Measurements from ENCODE around the gene MINDY1.
A peak's percentile ranks its signal among the peaks of the same experiment; 100 is the strongest.

Gene MINDY1

DNA sequence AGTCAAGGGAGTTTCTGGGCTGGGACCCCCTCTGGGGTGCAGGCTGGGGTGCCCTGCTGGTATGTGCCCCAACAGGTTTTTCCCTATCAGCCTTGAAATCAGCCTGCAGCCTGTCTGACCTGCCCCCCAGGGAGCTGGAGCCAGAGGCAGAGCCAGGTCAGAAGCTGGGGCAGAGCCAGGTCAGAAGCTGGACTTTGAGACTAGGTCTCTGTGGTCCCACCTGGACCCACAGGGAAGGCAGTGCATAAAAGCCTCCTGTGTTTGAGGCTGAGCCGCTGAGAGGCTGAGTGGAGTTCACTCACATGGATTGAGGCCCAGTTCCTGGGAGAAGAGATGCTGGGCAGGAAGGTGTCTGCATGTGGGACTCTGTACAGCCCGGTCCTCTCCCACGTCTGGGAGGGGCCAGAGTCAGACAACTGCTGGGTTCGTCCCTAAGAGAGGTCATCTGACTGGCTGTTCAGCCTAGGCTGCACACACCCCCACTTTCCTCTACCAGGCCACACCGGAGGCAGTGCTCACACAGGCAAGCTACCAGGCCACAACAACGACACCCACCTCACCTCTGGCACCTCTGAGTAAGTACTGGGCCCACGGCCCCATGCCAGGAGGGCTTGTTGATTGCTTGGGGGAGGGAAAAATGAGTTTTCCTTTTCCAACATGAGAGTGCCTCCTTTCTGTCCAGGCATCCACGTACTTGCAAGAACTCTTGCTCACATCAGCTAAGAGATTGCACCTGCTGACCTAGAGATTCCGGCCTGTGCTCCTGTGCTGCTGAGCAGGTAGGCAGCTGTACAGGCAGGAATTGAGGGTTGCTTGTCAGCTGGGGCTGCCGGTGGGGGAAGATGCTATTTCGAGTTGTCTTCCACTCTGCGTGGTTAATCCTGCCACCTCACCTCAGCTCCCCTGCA, 24.6 kb downstream of the MINDY1 start, which contains the start of gene ANXA9:
Gene ANXA9 (plus strand): TSS at position 488 of the 908 bp plus-strand sequence. CDS start 814 bp downstream, outside the sequence.
- no peak for DNase-seq

DNA sequence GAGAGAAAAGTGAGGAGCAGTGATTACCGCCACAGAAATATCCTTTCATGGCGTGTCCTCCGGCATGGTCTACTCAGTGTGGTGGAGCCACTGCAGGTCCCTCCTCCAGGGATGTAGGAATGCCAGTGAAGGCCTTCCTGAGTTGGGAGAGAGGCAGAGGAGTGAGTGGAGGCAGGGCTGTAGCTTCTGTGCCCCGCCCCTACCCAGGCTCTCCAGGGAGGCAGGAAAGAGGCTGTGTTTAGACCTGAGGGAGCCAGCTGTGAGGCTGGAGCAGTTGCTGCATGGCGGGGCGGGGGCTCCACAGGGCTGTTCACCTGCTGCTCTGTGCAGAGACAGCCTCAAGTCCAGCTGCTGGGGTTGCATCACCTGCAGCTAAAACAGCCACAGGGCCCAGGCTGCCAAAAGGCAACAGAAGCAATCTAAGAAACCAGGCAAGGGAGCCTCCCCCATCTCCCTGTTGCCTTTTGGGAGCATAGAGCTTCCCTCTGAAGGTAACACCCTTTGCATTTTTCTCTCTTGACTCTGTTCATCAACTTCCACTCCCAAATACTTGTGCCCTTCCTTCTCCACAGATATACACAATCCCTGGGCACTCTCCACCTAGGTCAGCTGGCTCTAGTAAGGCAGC, 25.4 kb downstream of the MINDY1 start:
- no peak for DNase-seq

DNA sequence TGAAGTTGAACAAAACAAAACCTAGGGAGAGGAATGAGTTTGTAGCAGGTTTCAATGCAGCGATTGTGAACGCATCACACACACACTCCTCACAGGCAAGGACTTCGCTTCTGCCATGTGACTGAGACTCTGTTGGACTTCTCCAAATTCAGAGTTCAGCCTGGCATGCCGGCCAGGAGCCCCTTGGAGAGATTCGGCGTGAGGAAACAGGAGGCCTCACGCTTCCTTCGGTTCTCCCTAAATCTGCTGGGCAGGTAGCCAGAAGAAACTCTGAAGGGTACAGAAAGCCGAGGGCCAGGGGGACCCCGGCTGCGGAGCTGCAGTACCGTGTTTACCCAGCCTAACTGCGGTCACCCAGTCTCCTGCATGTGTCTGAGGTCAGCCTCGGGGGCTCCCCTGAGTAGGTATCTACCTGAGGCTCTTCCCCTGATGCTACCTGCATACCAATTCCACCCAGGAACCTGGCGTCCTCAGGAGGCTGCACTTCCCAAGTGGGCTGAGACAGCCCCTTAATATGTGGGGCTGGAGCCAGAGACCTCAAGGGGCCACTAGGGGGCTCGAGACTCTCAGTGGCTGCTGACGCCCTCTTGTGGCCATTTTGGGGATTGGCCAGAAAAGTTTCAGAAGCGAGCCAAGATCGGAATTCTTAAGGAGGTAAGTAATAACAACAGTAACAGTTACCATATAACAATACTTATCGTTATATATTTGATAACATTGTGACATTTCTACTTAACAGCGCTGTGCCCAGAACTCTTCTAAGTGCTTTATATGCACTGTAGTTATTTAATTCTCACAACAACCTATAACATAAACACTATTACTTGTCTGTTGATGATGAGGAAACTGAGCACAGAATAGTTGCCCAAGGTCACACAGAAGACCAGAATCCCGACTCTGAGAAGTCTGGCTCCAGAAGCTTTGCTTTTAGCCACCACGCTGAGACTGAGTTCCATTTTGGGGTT, 27.3 kb downstream of the MINDY1 start:
- peak; percentile 85 to 90 for DNase-seq

DNA sequence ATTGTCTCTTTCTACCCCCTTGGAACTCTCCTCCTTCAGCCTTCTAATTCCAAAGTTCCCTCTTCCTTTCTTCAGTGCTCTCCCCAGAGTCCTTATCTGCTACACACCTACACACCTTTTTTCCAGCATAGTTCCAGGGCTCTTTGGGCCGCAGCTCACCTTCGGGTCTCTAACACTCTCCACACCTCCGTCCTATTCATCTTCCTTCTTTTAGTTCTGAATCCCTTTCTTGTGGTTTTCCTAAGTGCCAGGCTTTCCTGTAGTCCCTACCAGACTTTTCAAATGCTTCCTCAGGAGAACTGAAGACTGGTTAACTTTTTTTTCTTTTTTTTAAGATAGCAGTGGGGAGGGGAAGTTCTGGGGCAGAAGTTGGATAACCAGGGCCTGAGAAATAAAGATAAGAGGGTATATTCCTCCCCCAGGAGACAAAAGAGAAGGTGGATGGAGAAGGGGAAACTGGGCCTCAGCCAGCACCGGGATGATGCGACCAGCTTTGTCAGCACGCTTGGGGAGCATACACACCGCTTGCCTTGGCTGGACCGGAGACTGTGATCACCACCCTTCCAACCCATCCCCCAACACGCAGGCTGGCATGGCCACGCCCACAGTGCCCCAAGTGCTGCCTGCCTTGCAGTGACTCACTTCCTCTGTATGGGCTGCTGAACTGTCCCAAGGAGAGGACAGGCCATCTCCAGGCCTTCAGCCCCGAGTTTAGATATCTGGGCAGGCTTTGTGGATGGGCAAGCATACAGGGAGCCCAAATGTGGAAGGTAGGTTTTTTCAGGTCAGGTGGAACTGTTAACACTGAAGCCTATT, 29.6 kb downstream of the MINDY1 start:
- peak; percentile 54 to 61 for DNase-seq

DNA sequence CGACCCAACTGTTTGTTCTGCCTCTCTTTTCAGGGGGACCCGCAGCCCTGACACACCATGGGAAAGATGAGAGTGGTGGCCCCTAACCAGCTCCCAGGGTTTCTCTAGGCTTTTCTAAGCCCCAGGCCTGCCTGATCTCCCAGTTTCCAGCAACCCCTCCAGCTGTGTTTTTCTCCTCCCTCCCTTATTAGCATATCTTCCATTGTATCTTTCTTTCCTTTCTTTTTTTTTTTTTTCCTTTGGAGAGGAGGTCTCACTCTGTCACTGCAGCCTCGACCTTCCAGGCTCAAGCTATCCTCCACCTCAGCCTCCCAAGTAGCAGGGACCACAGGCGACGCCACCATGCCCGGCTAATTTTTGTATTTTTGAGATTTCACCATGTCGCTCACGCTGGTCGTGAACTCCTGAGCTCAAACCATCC, 30.3 kb downstream of the MINDY1 start:
- no peak for DNase-seq

DNA sequence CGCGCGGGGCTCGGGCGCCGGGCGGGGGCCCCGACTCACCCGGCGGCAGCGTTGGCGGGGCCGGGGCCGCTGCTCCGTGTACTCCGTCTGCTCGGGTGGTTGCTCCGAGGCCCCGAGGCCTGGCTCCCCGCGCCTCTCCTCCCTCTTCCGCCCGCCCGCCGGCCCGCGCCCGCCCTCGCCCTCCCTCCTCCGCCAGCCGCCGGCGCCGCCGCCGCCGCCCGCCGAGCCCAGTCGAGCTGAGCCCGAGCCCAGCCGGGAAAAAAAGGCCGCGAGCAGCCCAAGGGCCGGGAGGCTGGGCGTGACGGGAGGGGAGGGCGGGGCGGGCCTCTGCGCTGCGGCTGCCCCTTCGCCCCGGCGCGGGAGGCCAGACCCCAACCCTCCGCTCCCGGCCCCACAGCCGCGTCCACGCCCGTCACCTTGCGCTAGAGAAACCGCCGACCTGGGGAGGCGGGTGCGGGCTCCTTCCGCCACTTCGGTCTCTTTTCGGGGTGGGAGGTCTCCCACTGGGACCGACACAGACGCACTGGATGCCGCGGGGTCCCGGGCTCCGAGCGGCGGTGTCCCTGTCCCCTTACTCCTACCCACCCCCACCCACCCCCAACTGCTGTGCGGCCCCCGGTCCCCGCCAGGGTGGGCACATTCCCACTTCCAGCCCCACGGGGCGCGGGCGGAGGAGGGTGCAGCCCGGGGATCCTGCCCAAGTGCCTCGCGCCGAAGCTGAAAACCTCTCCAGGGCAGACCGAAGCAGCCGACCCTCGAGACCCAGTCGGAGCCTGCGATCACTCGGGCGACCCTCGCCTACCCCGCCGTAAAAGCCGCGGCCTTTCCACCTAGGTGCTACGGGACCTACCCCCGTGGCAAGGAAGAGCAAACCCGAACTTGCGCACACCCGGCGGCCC, 31.9 kb downstream of the MINDY1 start, which contains the start of gene CERS2:
Gene CERS2 (minus strand): TSS at position 256 of the 899 bp plus-strand sequence. CDS start 5,745 bp downstream, outside the sequence.
- peak; percentile 66 to 68 for DNase-seq

DNA sequence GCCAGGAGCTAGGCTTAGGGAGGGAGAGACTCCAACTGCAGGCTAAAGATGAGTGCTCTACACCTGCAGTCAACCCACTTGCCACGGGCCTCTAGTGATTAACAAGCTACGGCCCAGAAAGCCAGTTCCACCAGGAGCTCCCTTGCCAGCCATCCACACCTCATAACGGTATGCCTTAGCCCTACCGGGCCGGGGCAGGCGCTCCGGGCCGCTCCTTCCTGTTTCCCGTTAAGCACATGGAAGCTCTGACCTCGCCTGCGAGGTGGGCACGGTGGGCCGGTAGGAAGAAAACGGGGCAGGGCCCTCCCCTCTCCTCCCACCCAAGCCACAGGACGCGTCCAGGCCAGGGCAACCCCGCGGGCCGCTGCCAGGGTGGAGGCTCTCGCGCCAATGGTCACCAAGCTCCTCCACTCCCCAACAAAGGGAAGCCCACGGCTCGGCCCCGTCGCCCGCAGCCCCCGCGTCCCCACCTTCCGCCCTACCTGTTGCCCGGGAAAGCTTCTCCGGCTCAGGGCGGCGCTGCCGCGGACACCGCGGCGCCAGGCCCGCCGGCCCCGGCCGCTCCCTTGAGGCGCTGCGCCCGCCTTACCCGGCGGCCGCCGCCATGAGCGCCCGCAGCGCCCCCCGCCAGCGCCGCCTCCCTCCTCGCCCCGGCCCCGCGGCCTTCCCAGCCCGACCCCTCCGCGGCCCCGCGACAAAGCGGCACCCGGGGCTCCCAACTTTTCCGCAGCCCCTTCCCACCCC, 32.7 kb downstream of the MINDY1 start:
- DNase-seq = peak; percentile 32 to 33

DNA sequence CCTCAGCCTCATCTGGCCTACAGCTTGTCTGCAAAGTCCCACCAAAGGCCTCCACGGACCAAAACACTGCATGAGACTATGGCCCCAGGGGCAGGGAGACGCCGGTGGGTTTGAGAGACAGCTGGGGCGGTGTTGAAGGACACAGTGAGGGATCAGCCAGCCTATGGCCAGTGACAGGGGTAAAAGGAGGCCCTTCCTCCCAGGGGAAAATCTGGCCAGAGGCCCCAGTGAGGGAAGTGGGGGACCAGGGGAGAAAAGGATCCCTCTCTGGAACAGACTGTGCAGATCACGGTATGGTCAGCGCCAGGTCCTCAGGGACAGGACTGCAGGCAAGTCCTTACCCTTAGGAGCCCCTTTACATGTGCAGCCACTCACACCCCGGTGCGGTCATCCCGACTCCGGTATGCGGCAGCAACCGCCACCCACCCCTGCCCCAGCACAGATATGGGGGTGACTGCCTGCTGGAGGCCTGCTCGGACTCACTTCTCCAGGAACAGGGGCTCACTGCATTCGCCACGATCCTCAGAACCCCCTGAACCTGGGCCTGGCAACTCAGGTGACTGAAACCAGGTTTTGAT, 33.4 kb downstream of the MINDY1 start:
- DNase-seq = no peak

DNA sequence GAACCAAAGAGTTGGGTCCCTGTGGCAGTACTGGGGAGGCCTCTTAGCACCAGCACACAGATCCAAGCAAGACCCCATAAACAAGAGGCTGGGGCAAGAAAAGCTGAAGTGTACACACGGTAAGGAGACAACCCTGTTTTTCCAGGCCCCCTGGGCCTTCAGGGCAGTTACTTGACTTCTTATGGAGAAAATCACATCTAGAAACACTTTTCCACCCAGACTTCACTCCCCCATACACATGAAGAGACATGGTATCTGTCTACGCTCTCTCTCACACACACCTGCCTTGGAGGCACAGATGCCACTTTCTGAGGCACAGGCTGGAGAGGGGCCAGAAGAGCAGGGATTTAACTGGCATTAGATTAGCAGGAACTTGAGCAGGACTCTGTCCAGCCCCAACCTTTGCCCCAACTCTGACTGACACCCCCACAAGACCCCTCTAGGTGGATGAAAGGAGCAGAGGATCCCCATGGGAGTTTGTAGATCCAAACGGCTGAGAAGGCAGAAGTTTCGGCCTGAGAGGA, 34.2 kb downstream of the MINDY1 start:
- no peak for DNase-seq

DNA sequence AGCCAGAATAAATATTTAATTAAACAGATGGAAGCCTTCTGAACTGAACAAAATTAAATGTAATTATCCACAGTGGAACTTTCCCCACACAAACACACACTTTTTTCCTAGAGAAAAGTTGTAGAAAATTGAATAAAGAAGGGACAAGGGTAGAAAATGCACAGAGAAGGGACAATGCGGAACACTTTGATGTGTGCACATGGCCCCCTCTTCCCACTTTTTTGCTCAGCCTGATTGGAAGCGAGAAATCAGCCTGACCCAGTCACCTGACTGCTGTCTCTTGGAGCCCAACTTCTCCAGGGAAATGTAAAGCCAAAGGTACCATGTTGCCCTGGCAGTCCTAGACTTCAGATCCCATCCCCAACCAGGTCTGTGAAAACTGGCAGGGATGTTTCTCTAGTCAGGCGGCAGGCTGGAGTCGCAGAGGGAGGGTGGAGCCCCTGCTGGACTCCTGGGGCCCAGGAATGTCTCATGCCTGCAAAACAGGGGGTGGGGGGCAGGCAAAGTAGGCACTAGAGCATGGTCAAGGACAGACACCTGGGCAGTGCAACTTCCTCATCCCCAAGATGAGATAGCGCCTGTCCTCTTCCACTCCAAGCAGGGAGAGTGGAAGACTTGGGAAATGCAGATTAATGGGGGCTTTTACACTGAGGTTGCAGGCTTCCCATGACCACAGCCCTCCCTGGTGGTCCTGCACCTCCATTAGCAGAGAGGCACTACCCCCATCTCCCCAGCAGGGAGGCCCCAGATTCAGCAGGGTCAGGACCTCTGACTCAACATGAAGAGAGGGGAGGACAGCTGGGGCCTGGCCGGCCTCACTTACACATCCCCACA, 34.9 kb downstream of the MINDY1 start:
- no peak for DNase-seq

DNA sequence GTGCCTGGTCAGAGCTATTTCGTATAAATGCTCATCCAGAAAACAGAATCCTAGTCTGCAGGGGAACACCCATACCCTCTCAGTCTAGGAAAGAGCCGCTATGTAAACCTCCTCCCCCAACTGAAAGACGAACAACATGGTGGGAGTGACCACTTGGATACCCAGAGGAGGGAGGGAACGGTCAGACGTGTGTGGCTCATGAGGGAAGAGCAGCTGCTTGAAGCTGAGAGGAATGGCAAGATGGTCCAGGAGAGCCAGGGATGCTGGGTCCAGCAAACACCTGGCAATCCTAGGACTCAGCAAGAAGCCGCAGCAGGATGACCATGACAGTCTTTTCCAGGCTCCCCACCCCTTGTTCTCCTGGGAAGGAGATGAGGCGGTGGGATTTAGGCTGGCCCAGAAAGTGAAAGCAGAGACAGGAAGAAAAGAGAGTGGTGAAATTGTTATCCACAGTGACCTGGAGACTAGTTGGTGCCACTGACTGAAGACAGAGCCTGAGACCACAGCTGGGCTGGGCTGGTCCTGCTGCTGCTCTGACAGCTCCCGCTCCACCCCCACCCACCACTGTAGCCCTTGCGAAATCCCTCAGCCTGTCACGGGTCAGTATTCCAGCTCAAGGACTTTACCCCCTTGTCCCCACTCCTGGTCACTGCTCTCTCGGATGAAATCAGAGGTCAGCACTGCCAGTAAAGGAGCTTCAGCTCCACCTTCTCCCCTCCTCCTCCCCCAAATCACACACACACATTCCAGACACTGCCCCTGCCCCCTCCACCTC, 35.7 kb downstream of the MINDY1 start:
- no peak for DNase-seq

DNA sequence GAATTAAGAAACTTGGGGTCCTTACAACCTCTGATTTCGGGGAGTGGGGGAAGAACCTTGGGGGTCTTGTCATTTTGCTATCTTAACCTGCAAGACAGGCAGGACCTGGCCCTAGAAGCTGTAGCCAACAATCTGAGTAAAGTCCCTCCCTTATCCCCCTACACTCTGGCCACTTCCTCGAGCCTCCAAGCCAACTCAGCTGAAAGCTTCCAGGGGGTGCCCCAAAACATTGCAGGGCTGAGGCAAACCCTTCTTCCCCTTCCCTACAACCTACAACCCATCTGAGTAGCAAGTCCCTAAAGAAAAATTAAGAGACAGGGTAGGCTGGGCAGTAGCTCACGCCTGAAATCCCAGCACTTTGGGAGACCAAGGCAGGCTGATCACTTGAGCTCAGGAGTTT, 37.1 kb downstream of the MINDY1 start:
- no peak for DNase-seq

DNA sequence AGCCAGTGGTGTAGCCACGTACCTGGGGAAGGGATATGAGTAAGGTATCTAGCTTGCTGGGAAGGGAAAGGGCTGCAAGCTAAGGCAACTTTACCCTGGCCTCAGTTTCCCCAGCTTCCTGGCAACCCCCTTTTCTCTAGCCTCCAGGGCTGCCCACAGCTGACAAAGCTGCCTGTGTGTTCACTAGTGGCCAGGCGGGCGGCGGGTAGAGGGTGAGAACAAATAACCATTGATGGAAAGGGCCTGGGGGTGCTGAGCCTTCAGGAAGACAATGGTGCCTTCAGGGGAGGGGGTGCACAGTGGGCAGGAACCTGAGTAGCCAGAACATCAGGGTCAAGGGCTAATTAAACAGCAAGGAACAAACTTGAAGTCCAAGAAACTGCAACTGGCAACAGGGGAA, 38.2 kb downstream of the MINDY1 start:
- no peak for DNase-seq

DNA sequence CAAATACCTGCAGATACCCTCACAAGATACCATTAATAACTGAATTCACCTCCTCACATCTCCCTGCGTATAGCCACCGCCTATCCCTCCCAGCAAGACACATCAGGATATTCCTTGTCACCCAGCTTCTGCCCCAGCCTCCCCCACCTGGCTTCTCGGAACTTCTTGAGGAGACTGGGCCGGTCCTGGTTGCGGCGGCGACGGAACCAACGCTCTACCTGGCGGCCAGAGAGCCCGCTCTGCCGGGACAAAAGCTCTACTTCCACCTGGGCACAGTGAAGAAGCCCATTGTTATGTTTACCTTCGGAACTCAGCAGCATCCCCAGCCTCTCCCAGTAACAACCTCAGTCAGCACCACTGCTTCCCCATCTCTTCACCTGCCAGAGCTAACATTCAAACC, 38.8 kb downstream of the MINDY1 start:
- DNase-seq = no peak

DNA sequence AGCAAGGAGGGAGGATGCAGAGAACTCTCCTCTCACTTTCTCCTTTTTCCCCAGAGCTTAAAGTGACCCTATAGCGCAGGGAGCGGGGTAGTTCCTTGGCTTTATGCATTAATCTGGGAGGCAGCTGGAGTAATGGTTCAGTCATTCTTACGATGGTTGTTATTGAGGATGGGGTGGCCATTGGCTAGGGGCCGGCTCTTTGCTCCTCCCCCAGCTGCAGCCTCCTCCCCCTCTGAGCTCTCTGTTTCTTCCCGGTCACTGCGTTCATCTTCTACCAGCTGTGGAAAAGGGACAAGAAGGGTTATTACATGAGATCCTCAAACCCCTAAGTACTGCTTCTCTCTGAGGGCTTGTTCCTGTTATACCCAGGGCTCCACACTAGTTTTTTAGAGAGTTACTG, 40.7 kb downstream of the MINDY1 start:
- no peak for DNase-seq

DNA sequence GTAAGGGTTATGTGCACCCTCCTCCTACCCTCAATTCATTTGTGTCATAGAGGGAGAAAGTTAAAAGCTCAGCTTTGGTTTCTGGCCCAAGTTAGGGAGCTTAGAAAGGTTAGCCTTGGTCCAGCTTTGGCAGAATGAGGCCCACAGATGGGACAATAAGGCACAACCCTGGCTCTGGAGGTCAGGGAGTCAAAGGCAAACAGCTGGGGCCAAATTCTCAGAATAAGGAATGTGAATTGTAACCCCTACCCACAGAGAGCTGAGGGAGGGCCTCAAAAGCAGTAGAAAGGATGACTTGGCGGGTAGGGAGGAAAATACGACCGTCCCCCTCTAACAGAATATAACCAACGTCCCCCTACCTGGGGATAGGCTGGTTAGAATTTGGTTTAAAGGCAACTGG, 41.1 kb downstream of the MINDY1 start:
- DNase-seq = no peak

DNA sequence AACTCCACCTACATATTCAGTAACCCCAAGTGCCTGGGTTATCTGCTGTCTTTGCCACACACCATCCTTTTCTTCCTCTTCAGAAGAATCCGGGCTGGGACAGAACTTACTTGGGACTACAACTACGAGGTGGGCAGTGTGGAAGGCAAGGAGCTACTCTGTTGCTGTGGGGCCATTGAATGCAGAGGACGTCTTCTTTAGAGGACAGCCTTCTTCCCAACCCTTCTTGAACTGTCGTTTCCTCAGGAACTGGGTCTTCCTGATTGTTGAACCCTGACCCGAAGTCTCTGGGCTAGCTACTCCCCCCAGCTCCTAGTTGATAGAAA, 42.6 kb downstream of the MINDY1 start:
- no peak for DNase-seq

All from activated CD4-positive, alpha-beta T cell treated with anti-CD3 and anti-CD28 coated beads, Interleukin-2, amount 50 U/mL, for 4 hours (primary cell).